ENCODE data around the gene PRKCZ. TPM values are rescaled to one million over a fixed set of nuclear protein-coding genes. Genes with fewer than 3 reads are reported as not detected.

Gene PRKCZ
- total RNA-seq, 1 donor: 0.72 TPM

- Histone ChIP-seq H3K4me3 (ENCODE audit: insufficient read depth, low read length) (no peak overlapping the region), H2AFZ (ENCODE audit: low read length) (no peak overlapping the region), H3K79me2 (ENCODE audit: insufficient read depth, low read length) (no peaks in the 10 kb centered on the region), H4K20me1 (ENCODE audit: insufficient read depth, low read length) (no peaks in the 10 kb centered on the region), H3K36me3 (ENCODE audit: insufficient read depth, low read length) (no peaks in the 10 kb centered on the region), H3K4me2 (ENCODE audit: insufficient read depth, low read length) (no peak overlapping the region), H3K9me3 (ENCODE audit: low read depth, low read length) (no peaks in the 10 kb centered on the region), H3K27me3 (ENCODE audit: insufficient read depth, low read length) (peaks cover 23% of the 10 kb centered on the region), H3K27ac (ENCODE audit: low read depth, low read length) (no peak overlapping the region), H3K4me1 (ENCODE audit: insufficient read depth, low read length) (peaks cover 4% of the 10 kb centered on the region)
- peak; percentile 86 for DNase-seq (ENCODE audit: insufficient read length, low spot score, missing footprints)
- TF ChIP-seq, protein P1, sequence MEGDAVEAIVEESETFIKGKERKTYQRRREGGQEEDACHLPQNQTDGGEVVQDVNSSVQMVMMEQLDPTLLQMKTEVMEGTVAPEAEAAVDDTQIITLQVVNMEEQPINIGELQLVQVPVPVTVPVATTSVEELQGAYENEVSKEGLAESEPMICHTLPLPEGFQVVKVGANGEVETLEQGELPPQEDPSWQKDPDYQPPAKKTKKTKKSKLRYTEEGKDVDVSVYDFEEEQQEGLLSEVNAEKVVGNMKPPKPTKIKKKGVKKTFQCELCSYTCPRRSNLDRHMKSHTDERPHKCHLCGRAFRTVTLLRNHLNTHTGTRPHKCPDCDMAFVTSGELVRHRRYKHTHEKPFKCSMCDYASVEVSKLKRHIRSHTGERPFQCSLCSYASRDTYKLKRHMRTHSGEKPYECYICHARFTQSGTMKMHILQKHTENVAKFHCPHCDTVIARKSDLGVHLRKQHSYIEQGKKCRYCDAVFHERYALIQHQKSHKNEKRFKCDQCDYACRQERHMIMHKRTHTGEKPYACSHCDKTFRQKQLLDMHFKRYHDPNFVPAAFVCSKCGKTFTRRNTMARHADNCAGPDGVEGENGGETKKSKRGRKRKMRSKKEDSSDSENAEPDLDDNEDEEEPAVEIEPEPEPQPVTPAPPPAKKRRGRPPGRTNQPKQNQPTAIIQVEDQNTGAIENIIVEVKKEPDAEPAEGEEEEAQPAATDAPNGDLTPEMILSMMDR (IDR thresholded peaks at IDR 0.05; ENCODE audit: extremely low read depth, low read depth, low read length): no peak
Measured at GRCh38 chr1:2124446-2125198, 74.4 kb downstream of the PRKCZ start.

DNA sequence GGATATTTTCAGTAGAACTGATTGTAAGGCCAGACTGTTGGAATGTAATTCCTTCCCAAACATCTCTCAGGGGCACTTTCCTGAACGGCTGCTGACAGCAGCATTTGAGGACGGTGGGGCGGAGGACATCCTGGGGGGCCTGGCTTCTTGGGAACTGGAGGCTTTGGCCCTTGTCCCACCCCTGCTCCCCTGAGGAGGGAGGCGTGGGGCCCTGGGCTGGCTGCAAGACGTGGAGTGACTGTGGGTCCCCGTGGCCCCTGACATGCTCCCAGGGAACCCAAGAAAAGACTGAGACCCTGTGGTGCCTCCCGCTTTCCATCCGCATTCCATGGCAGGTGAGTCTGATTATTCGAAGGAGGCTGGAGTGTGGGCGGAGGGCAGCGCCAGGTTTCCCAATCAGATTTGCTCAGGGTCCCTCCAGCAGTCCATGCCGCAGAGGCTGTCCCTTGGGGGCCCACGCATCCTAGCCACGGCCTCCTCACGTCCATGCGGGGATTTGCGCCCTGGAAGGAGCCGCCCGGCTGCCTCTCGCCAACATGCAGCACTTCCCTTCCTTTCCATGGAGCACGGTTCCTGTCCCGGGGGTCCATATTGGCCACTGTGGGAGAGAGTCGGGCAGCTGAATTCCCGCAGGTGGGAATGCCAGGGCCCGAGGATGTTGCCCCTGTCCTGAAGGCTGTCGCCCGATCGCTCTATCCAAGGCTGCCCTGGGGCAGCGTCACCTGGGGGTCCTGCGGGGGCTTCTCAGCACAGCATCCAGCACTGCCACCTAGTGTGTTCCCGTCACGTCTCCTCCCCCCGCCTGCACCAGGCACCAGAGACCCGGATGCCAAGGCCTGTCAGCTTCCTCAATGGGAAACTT, 75.4 kb downstream of the PRKCZ start:
- TF ChIP-seq, protein P1 (IDR thresholded peaks at IDR 0.05; ENCODE audit: extremely low read depth, low read depth, low read length): no peak
- Histone ChIP-seq H3K4me3 (ENCODE audit: insufficient read depth, low read length) (no peak overlapping the region), H3K4me2 (ENCODE audit: insufficient read depth, low read length) (no peak overlapping the region), H3K36me3 (ENCODE audit: insufficient read depth, low read length) (no peaks in the 10 kb centered on the region), H3K27me3 (ENCODE audit: insufficient read depth, low read length) (peaks cover 23% of the 10 kb centered on the region), H3K79me2 (ENCODE audit: insufficient read depth, low read length) (no peaks in the 10 kb centered on the region), H3K27ac (ENCODE audit: low read depth, low read length) (no peak overlapping the region), H4K20me1 (ENCODE audit: insufficient read depth, low read length) (no peaks in the 10 kb centered on the region), H3K9me3 (ENCODE audit: low read depth, low read length) (no peaks in the 10 kb centered on the region), H2AFZ (ENCODE audit: low read length) (no peak overlapping the region), H3K4me1 (ENCODE audit: insufficient read depth, low read length) (peaks cover 4% of the 10 kb centered on the region)
- DNase-seq (ENCODE audit: insufficient read length, low spot score, missing footprints): peak; percentile 66

DNA sequence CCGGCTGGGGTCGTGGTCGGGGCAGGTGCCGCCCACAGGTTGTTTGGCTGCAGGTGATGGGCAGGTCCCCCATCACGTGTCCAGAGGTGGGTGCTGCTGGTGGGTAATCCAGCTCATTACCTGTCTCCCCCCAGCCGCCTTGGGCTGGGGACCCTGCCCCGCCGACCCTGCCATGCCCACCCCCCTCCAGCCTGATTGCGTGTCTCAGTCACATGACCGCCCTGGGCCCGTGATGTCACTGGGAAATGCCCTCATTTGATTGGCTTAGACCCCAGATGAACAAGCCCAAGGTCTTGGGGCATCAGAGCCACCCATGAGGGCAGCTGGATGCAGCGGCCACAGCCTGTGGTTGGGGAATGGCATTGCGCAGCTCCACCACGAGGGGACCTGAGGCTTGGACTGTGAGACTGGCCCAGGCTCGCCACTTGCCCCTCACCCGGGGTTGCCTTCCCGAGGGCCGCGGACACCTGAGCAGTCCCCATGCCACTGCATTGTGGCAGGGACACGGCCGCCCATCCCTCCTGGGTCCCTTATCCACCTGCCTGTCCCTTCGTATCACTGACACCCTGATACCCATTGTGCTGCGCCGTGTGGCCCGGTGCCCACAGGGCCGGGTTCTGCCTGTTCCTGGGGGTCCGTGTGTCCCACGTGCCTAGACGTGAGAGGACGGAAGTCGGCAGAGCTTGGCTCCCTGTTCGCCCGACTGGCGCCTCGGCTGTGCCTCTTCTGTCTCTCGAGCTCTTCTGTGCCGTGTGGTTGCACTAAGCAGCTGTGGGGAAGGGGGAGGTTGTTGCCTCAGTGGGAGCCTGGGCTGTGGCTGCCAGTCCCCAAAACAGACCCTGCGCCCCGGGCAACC, 76.3 kb downstream of the PRKCZ start:
- TF ChIP-seq, protein P1 (IDR thresholded peaks at IDR 0.05; ENCODE audit: extremely low read depth, low read depth, low read length): no peak
- no peak overlapping the region for H3K27ac ChIP-seq (ENCODE audit: low read depth, low read length)
- H3K4me2 ChIP-seq (ENCODE audit: insufficient read depth, low read length): no peak overlapping the region
- no peak overlapping the region for H3K4me3 ChIP-seq (ENCODE audit: insufficient read depth, low read length)
- H3K4me1 ChIP-seq (ENCODE audit: insufficient read depth, low read length): peaks cover 4% of the 10 kb centered on the region
- peak; percentile 62 for DNase-seq (ENCODE audit: insufficient read length, low spot score, missing footprints)
- H3K9me3 ChIP-seq (ENCODE audit: low read depth, low read length): no peaks in the 10 kb centered on the region
- no peak overlapping the region for H2AFZ ChIP-seq (ENCODE audit: low read length)
- H4K20me1 ChIP-seq (ENCODE audit: insufficient read depth, low read length): no peaks in the 10 kb centered on the region
- H3K27me3 ChIP-seq (ENCODE audit: insufficient read depth, low read length): peaks cover 23% of the 10 kb centered on the region
- no peaks in the 10 kb centered on the region for H3K79me2 ChIP-seq (ENCODE audit: insufficient read depth, low read length)
- no peaks in the 10 kb centered on the region for H3K36me3 ChIP-seq (ENCODE audit: insufficient read depth, low read length)

Measured in osteoblast (primary cell).